ENCODE results near the gene POLRMT.
"Not testable (repeated sequence)": the region's sequence is repeated elsewhere in the genome, so short reads cannot be mapped to it uniquely, and the experiment has no call there.

GRCh38 chr19:629515-629914 is 3.8 kb downstream of the POLRMT start:
- TF ChIP-seq, protein P1, sequence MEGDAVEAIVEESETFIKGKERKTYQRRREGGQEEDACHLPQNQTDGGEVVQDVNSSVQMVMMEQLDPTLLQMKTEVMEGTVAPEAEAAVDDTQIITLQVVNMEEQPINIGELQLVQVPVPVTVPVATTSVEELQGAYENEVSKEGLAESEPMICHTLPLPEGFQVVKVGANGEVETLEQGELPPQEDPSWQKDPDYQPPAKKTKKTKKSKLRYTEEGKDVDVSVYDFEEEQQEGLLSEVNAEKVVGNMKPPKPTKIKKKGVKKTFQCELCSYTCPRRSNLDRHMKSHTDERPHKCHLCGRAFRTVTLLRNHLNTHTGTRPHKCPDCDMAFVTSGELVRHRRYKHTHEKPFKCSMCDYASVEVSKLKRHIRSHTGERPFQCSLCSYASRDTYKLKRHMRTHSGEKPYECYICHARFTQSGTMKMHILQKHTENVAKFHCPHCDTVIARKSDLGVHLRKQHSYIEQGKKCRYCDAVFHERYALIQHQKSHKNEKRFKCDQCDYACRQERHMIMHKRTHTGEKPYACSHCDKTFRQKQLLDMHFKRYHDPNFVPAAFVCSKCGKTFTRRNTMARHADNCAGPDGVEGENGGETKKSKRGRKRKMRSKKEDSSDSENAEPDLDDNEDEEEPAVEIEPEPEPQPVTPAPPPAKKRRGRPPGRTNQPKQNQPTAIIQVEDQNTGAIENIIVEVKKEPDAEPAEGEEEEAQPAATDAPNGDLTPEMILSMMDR (IDR thresholded peaks at IDR 0.05; ENCODE audit: poor library complexity): not testable (repeated sequence)
- not testable (repeated sequence) for TF ChIP-seq EZH2 (IDR thresholded peaks at IDR 0.05; ENCODE audit: borderline replicate concordance); EZH2phosphoT487 (IDR thresholded peaks at IDR 0.05; ENCODE audit: low read depth, severe bottlenecking, unreplicated experiment)

All from hepatocyte (in vitro differentiated cells).